PFSK-1 (cell line): Measurements from ENCODE around the gene SIVA1.

Experiments
- FOXP2 ChIP-seq: optimal IDR thresholded peaks from 2 replicates; pipeline ENCODE3; 2011; ENCODE audit warnings: borderline replicate concordance, control low read depth, inconsistent platforms; ENCODE audit not compliant: insufficient read depth; ENCODE audit errors: extremely low read length, extremely low read depth
- POLR2AphosphoS5 ChIP-seq: IDR thresholded peaks from 2 replicates; pipeline ENCODE4 v1.6.1; 2012; ENCODE audit warnings: low read depth, mild to moderate bottlenecking, control low read depth, low read length, moderate library complexity
- REST ChIP-seq, 2 experiments: IDR thresholded peaks; 2 replicates each; pipeline versions ENCODE4 v1.6.1 to v1.8.0; 2011 to 2012; ENCODE audit warnings: low read depth in 2 of 2, low read length in 2 of 2, control low read depth in 1 of 2, inconsistent platforms in 1 of 2, mild to moderate bottlenecking in 1 of 2, moderate library complexity in 1 of 2; ENCODE audit not compliant: insufficient read depth in 1 of 2
- SIN3A ChIP-seq: IDR thresholded peaks from 2 replicates; pipeline ENCODE4 v1.6.1; 2012; ENCODE audit warnings: mild to moderate bottlenecking, low read length, moderate library complexity, borderline replicate concordance; ENCODE audit not compliant: insufficient read depth
- TAF1 ChIP-seq: IDR thresholded peaks from 2 replicates; pipeline ENCODE4 v1.6.1; 2012; ENCODE audit warnings: low read length, control low read depth, borderline replicate concordance; ENCODE audit not compliant: insufficient read depth

SIVA1 gene

GRCh38 chr14:104801520-104802393 is 48.8 kb downstream of the SIVA1 start:
- TF ChIP-seq SIN3A, result no peak
- no peak for TF ChIP-seq FOXP2
- TF ChIP-seq REST (IDR thresholded peaks at IDR 0.05; ENCODE audit: insufficient read depth in 1 of 2, low read depth in 2 of 2, low read length in 2 of 2), result no peak
- TF ChIP-seq TAF1, result no peak
- no peak for TF ChIP-seq POLR2AphosphoS5

DNA sequence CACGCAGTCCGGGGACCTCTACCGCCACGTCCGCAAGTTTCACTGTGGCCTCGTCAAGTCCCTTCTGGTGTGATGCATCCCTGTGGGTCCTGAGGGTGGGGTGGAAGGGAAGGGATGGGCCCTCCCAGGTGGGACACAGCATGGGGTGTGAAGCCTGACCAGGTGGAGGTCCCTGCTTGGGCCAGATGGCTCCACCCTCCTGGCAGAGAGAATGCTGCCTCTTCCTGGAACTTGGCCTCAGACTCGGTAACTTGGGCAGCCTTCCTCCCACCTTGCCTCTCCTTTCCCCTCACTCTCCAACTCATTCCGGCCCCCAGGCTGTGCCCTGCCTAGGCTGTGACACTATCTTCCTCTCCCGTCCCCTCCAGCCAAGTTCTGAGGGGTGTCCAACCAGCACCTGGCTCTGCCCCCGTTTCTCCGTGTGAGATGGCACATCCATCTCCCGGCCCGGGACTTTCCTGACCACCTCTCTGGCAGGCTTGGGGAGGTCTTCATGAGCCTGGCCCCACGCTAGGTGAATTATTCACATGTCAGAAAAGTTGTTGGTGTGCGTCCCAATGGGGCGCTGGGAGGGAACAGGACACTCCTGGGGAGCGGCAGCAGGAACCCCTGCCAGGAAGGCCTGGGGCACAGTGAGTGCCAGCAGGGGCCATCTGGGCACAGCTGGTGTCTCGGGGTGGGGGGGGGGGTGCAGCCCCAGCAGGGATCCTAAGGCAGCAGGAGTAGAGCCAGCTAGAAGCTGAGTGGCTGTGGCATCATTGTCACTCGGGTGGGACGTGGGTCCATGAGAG is 49.6 kb downstream of the SIVA1 start:
- TF ChIP-seq SIN3A (no peak), TAF1 (no peak), FOXP2 (no peak), POLR2AphosphoS5 (no peak), REST (IDR thresholded peaks at IDR 0.05; ENCODE audit: insufficient read depth in 1 of 2, low read depth in 2 of 2, low read length in 2 of 2) (no peak)

GRCh38 chr14:104803280-104803911 is 50.4 kb downstream of the SIVA1 start:
- TF ChIP-seq TAF1 (no peak), FOXP2 (no peak)

- no peak for TF ChIP-seq FOXP2
- no peak for TF ChIP-seq SIN3A
Observed at GRCh38 chr14:104803912-104804410, 51.0 kb downstream of the SIVA1 start.

DNA sequence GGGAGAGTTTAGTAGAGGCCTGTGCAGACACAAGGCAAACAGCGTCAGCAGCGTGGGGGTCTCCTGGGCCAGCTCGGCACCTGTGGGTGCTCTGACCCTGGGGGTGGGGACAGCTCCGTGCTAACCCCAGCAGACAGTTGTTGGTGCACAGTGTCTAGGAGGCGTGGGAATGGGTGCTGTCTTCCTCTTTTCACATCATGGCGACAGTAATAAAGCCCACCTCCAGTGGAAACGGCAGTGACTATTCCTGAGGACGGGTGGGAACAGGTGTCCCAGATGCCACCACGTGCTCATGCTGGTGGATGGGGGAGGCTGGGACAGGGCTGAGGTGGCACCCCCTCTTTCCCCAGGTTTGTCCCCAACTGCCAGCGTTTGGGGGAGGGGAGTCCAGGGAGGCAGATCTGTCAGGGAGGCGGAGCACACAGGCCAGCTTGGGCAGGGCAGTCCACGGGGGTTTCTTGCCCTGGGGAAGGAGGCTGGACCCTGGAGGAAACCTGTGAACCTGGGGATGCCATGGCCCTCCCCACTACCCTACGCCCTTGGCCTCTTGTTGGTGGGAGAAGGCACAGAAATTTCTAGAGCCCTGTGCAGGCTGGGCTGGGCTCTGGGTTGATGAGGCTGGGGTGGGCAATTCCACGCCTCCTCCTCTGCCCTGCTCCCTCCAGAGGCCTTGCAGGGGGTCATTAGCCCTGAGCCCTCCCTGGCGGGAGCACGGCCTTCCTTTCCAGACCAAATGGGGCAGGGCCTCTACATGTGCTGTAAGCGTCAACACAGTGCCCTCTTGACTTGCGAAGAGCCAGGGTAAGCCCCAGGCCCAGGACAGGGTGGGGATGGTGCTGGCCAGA is 51.8 kb downstream of the SIVA1 start:
- TF ChIP-seq TAF1, result no peak

DNA sequence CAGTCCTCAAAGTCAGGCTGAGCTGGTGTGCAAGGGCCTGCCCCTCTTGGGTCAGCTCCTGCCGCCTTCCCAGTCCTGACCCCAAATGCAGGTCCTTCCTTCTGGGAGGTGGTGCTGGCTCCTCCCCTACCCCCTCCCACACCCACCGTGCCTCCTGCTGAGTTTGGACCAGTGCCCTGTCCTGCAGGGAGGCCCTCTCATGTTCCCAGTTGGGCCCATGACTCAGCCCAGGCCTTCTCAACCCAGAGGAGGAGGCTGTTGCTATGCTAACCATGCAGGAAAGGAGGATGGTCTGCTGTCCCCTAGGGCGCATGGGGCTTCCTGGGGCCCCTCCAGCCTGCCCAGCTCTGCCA is 52.4 kb downstream of the SIVA1 start:
- TF ChIP-seq FOXP2 (no peak), POLR2AphosphoS5 (no peak), SIN3A (no peak), TAF1 (no peak), REST (IDR thresholded peaks at IDR 0.05; ENCODE audit: insufficient read depth in 1 of 2, low read depth in 2 of 2, low read length in 2 of 2) (no peak)
